Measurements from ENCODE around the gene ATF6. TPM values are rescaled to one million over a fixed set of nuclear protein-coding genes. Genes with fewer than 3 reads are reported as not detected.

Gene ATF6
- total and polyA plus RNA-seq, 2 of the 4 experiments (the other 2 are of a cell fraction): 12.2 to 17.6 TPM

DNA sequence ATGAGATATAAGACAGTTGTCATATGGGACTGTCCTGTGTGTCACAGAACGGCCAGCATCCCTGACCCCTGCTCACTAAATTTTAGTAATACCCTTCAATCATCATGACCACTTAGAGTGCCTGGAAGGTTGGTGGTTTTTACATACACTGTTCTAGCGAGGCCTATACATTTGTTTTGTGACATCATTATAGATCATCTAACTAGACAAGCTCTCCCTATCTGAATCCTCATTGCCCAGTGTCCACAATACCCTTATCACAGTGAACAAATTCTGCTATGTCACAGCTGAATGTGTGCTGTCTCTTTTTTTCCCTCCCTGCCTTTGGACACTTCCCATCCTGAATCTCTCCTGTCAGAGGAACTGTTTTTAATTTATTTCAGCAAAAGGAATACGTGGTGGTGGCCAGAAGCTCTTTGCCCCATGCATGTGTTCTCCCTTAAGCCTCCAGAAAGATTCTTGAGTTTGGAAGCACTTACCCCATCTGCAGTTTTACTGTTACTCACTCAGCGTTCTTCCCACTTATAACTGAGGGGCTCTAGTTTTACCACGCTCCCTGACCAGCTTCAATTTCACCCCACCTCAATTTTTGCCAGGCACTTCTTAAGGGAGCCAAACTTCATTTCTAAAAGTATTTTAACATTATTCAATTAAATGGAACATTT is 187.3 kb downstream of the ATF6 start:
- in situ Hi-C loops (cut with MboI; ENCODE audit: low sequenced_read_pairs): no loop called here
- H2BK15ac ChIP-seq (ENCODE audit: low read depth, low read length): no peak overlapping the region
- ATAC-seq (ENCODE audit: low read depth): no peak

More for the DNA sequence above, 187.3 kb downstream of the ATF6 start:
- no peak overlapping the region for H2BK20ac ChIP-seq (ENCODE audit: low read depth, low read length)
- DNase-seq: no peak
- H2BK120ac ChIP-seq (ENCODE audit: low read depth, low read length): no peak overlapping the region
- H3K27me3 ChIP-seq (ENCODE audit: control insufficient read depth, insufficient read depth, low read length): no peaks in the 10 kb centered on the region
- ChIA-PET CTCF (interaction anchor here (0.9 to 1.6 kb wide), 3 partner anchors 8 to 161 kb away, joined by 3 to 5 read pairs (median 3); no protein-coding TSS in a partner anchor), POLR2A (ENCODE audit: unreplicated experiment) (no interaction called here)
- no peak overlapping the region for H3K56ac ChIP-seq (ENCODE audit: extremely low read depth, insufficient read depth, low read length)
- H3K4me2 ChIP-seq (ENCODE audit: low read depth, low read length): no peak overlapping the region
- H2AFZ ChIP-seq (replicated peaks; ENCODE audit: low read length, poor library complexity): no peak overlapping the region
- H2BK5ac ChIP-seq (ENCODE audit: low read depth, low read length, poor library complexity, severe bottlenecking): no peak overlapping the region
- H2AK5ac ChIP-seq (ENCODE audit: low read depth, low read length): no peak overlapping the region
- intact Hi-C loops (cut with micrococcal nuclease): no loop called here
- no peak overlapping the region for H3K4ac ChIP-seq (ENCODE audit: low read depth, low read length)
- dilution Hi-C loops (cut with HindIII; ENCODE audit: low sequenced_read_pairs, unreplicated experiment): no loop called here
- no TSS peak for BruUV-seq (replicated peaks)
- H3K18ac ChIP-seq (ENCODE audit: low read depth, low read length): no peak overlapping the region
- H3K9ac ChIP-seq (ENCODE audit: low read depth, low read length): no peak overlapping the region
- H3K4me1 ChIP-seq (ENCODE audit: control insufficient read depth, insufficient read depth, low read length): peaks cover 2% of the 10 kb centered on the region; the same call in 1 of the 2 replicates
- no peak overlapping the region for H4K8ac ChIP-seq (ENCODE audit: low read depth in 2 of 2, low read length in 2 of 2)
- H3K9me3 ChIP-seq (ENCODE audit: control insufficient read depth, insufficient read depth, low read length): no peaks in the 10 kb centered on the region
- H3K36me3 ChIP-seq (ENCODE audit: control insufficient read depth, insufficient read depth, low read length): no peaks in the 10 kb centered on the region
- H4K20me1 ChIP-seq (ENCODE audit: insufficient read depth, low read length): no peaks in the 10 kb centered on the region
- no peak overlapping the region for H3K14ac ChIP-seq (replicated peaks; ENCODE audit: low read depth, low read length)
- H3K4me3 ChIP-seq (ENCODE audit: insufficient read depth, low read depth, low read length): no peak overlapping the region
- H4K91ac ChIP-seq (ENCODE audit: insufficient read depth, low read depth, low read length): no peak overlapping the region
- H3K9me1 ChIP-seq (ENCODE audit: insufficient read depth, low read length): 0 out of 2 replicates have a peak, but pooled peaks cover 1% of the 10 kb centered on the region
- H3K23ac ChIP-seq (ENCODE audit: low read depth, low read length): no peak overlapping the region
- peaks cover 0 to 3% of the 10 kb centered on the region in 2 experiments; a peak in 1 of 4 replicates for H3K79me1 ChIP-seq (ENCODE audit: low read depth in 1 of 2, low read length in 2 of 2)
- no peak overlapping the region for H3K27ac ChIP-seq (ENCODE audit: insufficient read depth, low read length)
- 60% methylated on average over 1 of the region's 5 CpGs; no CpG with 5 or more reads in 1 of the 2 experiments for WGBS, 2 experiments (ENCODE audit: extremely low coverage in 2 of 2, insufficient read length in 1 of 2)
- H2AK9ac ChIP-seq (replicated peaks; ENCODE audit: low read depth, low read length, poor library complexity): no peak overlapping the region
- no peak for TF ChIP-seq CEBPB (IDR thresholded peaks at IDR 0.05; ENCODE audit: low read depth, low read length)
- TF ChIP-seq, protein P1, sequence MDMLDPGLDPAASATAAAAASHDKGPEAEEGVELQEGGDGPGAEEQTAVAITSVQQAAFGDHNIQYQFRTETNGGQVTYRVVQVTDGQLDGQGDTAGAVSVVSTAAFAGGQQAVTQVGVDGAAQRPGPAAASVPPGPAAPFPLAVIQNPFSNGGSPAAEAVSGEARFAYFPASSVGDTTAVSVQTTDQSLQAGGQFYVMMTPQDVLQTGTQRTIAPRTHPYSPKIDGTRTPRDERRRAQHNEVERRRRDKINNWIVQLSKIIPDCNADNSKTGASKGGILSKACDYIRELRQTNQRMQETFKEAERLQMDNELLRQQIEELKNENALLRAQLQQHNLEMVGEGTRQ (IDR thresholded peaks at IDR 0.05; ENCODE audit: low read depth, low read length): no peak
- TF ChIP-seq RCOR1 (IDR thresholded peaks at IDR 0.05; ENCODE audit: insufficient replicate concordance, low read length): no peak
- TF ChIP-seq SMC3 (IDR thresholded peaks at IDR 0.05; ENCODE audit: low read depth, low read length): no peak
- no peak for TF ChIP-seq MAZ (IDR thresholded peaks at IDR 0.05; ENCODE audit: borderline replicate concordance, low read depth, low read length)
- no peak for TF ChIP-seq FOS (IDR thresholded peaks at IDR 0.05; ENCODE audit: low read depth, low read length)
- TF ChIP-seq BHLHE40 (IDR thresholded peaks at IDR 0.05; ENCODE audit: low read depth, low read length): no peak
- no peak for TF ChIP-seq MAFK (IDR thresholded peaks at IDR 0.05; ENCODE audit: low read depth, low read length)
- TF ChIP-seq RAD21 (IDR thresholded peaks at IDR 0.05; ENCODE audit: low read length): no peak
- no peak for TF ChIP-seq NFE2L2 (IDR thresholded peaks at IDR 0.05; ENCODE audit: low read depth, low read length)
- no peak for TF ChIP-seq POLR2A (IDR thresholded peaks at IDR 0.05; ENCODE audit: low read depth, low read length)
- TF ChIP-seq, protein P2, sequence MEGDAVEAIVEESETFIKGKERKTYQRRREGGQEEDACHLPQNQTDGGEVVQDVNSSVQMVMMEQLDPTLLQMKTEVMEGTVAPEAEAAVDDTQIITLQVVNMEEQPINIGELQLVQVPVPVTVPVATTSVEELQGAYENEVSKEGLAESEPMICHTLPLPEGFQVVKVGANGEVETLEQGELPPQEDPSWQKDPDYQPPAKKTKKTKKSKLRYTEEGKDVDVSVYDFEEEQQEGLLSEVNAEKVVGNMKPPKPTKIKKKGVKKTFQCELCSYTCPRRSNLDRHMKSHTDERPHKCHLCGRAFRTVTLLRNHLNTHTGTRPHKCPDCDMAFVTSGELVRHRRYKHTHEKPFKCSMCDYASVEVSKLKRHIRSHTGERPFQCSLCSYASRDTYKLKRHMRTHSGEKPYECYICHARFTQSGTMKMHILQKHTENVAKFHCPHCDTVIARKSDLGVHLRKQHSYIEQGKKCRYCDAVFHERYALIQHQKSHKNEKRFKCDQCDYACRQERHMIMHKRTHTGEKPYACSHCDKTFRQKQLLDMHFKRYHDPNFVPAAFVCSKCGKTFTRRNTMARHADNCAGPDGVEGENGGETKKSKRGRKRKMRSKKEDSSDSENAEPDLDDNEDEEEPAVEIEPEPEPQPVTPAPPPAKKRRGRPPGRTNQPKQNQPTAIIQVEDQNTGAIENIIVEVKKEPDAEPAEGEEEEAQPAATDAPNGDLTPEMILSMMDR (conservative IDR thresholded peaks at IDR 0.05; ENCODE audit: low read depth, low read length): no peak
- TF ChIP-seq, protein P3, sequence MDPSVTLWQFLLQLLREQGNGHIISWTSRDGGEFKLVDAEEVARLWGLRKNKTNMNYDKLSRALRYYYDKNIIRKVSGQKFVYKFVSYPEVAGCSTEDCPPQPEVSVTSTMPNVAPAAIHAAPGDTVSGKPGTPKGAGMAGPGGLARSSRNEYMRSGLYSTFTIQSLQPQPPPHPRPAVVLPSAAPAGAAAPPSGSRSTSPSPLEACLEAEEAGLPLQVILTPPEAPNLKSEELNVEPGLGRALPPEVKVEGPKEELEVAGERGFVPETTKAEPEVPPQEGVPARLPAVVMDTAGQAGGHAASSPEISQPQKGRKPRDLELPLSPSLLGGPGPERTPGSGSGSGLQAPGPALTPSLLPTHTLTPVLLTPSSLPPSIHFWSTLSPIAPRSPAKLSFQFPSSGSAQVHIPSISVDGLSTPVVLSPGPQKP (IDR thresholded peaks at IDR 0.05; ENCODE audit: borderline replicate concordance, low read depth, low read length): no peak
- H4K5ac ChIP-seq (ENCODE audit: low read depth, low read length): no peak overlapping the region
